ENCODE results near the gene ZAR1L. TPM values are rescaled to one million over a fixed set of nuclear protein-coding genes. Genes with fewer than 3 reads are reported as not detected.
A peak's percentile ranks its signal among the peaks of the same experiment; 100 is the strongest.

The ZAR1L gene
- total RNA-seq, 4 donors from 2014 or later = not detected

- DNase-seq (ENCODE audit: low spot score in 2 of 2) = no peak
- no peaks in the 10 kb centered on the region for H3K36me3 ChIP-seq
- H3K4me3 ChIP-seq = no peak overlapping the region
- H3K9me3 ChIP-seq = no peaks in the 10 kb centered on the region
- TF ChIP-seq EP300 (IDR thresholded peaks at IDR 0.05) (no peak), POLR2A (IDR thresholded peaks at IDR 0.05) (no peak), POLR2AphosphoS5 (IDR thresholded peaks at IDR 0.05) (no peak), CTCF (IDR thresholded peaks at IDR 0.05) (no peak)
- no peak overlapping the region for H3K27ac ChIP-seq
- 56% methylated on average over 4 of the region's 4 CpGs for WGBS
- H3K27me3 ChIP-seq = no peaks in the 10 kb centered on the region
- H3K4me1 ChIP-seq = peaks cover 8% of the 10 kb centered on the region
Observed at GRCh38 chr13:32285633-32285965, 29.6 kb downstream of the ZAR1L start.

- DNase-seq (ENCODE audit: low spot score in 2 of 2) = no peak
- Histone ChIP-seq H3K4me3 (no peak overlapping the region), H3K36me3 (peaks cover 3% of the 10 kb centered on the region), H3K4me1 (peaks cover 8% of the 10 kb centered on the region), H3K27ac (peak overlapping the region; percentile 25), H3K27me3 (no peaks in the 10 kb centered on the region), H3K9me3 (no peaks in the 10 kb centered on the region)
- 43% methylated on average over 6 of the region's 6 CpGs for WGBS
- TF ChIP-seq POLR2AphosphoS5 (IDR thresholded peaks at IDR 0.05) (no peak), CTCF (IDR thresholded peaks at IDR 0.05) (no peak), EP300 (IDR thresholded peaks at IDR 0.05) (no peak), POLR2A (IDR thresholded peaks at IDR 0.05) (no peak)
Observed at GRCh38 chr13:32284927-32285632, 30.1 kb downstream of the ZAR1L start.

GRCh38 chr13:32282096-32282711 is 33.0 kb downstream of the ZAR1L start:
- H3K36me3 ChIP-seq = peaks cover 27% of the 10 kb centered on the region
- H3K4me3 ChIP-seq = no peak overlapping the region
- no peak overlapping the region for H3K27ac ChIP-seq
- 45% methylated on average over 2 of the region's 2 CpGs for WGBS
- peaks cover 8% of the 10 kb centered on the region for H3K4me1 ChIP-seq
- no peaks in the 10 kb centered on the region for H3K9me3 ChIP-seq
- DNase-seq (ENCODE audit: low spot score in 2 of 2) = no peak
- no peaks in the 10 kb centered on the region for H3K27me3 ChIP-seq
- TF ChIP-seq POLR2A (IDR thresholded peaks at IDR 0.05) (no peak), POLR2AphosphoS5 (IDR thresholded peaks at IDR 0.05) (no peak), EP300 (IDR thresholded peaks at IDR 0.05) (no peak), CTCF (IDR thresholded peaks at IDR 0.05) (no peak)

DNA sequence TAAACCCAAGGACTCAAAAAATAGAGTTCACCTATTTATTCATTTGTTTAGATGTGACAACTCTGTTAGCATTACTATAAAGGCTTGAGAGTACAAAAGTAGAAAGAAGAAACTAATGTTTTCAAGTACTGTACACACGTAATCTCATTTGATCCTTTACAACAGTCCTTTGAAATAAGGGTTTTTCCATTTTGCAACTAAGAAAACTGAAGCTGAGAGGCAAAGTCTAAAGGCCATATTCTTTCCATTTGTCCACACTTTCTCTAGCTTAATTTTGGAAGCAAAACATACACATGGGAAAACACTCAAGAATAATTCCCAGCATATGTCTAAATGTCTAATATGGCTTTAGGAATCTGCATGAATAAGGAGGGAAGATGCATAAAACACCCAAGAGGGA is 34.1 kb downstream of the ZAR1L start:
- peaks cover 27% of the 10 kb centered on the region for H3K36me3 ChIP-seq
- peaks cover 8% of the 10 kb centered on the region for H3K4me1 ChIP-seq
- WGBS = 91% methylated on average over 1 of the region's 1 CpG
- H3K27me3 ChIP-seq = no peaks in the 10 kb centered on the region
- no peak overlapping the region for H3K27ac ChIP-seq
- no peak overlapping the region for H3K4me3 ChIP-seq
- H3K9me3 ChIP-seq = no peaks in the 10 kb centered on the region
- no peak for DNase-seq (ENCODE audit: low spot score in 2 of 2)
- TF ChIP-seq CTCF (IDR thresholded peaks at IDR 0.05) (no peak), EP300 (IDR thresholded peaks at IDR 0.05) (no peak), POLR2A (IDR thresholded peaks at IDR 0.05) (no peak), POLR2AphosphoS5 (IDR thresholded peaks at IDR 0.05) (no peak)

GRCh38 chr13:32278426-32278825 is 36.7 kb downstream of the ZAR1L start:
- peaks cover 37% of the 10 kb centered on the region for H3K36me3 ChIP-seq
- H3K4me1 ChIP-seq = no peaks in the 10 kb centered on the region
- no peaks in the 10 kb centered on the region for H3K9me3 ChIP-seq
- no peak overlapping the region for H3K4me3 ChIP-seq
- no peak overlapping the region for H3K27ac ChIP-seq
- WGBS = 81% methylated on average over 3 of the region's 3 CpGs
- no peak for DNase-seq (ENCODE audit: low spot score in 2 of 2)
- H3K27me3 ChIP-seq = no peaks in the 10 kb centered on the region
- TF ChIP-seq POLR2AphosphoS5 (IDR thresholded peaks at IDR 0.05) (no peak), CTCF (IDR thresholded peaks at IDR 0.05) (no peak), POLR2A (IDR thresholded peaks at IDR 0.05) (no peak)
